Suprapubic skin (tissue), 4 donors: Measurements from ENCODE around the gene KRT12. TPM values are rescaled to one million over a fixed set of nuclear protein-coding genes. Genes with fewer than 3 reads are reported as not detected.

Experiments
- DNase-seq, 2 donors: peaks; one replicate each; pipeline ENCODE4 v3.0.0-alpha.2; 2019; ENCODE audit warnings: low spot score in 2 of 2
- H3K27ac ChIP-seq: fragments of 200-600 bp; sonication (generic); one replicate; pipeline ENCODE4 v1.5.1; 2019
- H3K27me3 ChIP-seq: fragments of 200-600 bp; sonication (generic); one replicate; pipeline ENCODE4 v1.5.1; 2019
- H3K36me3 ChIP-seq: fragments of 200-600 bp; sonication (generic); one replicate; pipeline ENCODE4 v1.5.1; 2019
- H3K4me1 ChIP-seq: fragments of 200-600 bp; sonication (generic); one replicate; pipeline ENCODE4 v1.5.1; 2019
- H3K4me3 ChIP-seq: fragments of 200-600 bp; sonication (generic); one replicate; pipeline ENCODE4 v1.5.1; 2019; ENCODE audit warnings: mild to moderate bottlenecking
- H3K9me3 ChIP-seq: fragments of 200-600 bp; sonication (generic); one replicate; pipeline ENCODE4 v1.5.1; 2019
- CTCF ChIP-seq, 2 donors: fragments of 200-600 bp in 1 of 2; fragments of 450-650 bp in 1 of 2; sonication (generic) in 1 of 2; IDR thresholded peaks; one replicate each; pipeline ENCODE4 v1.5.1; 2016 to 2019; ENCODE audit warnings: antibody characterized with exemption in 2 of 2, mild to moderate bottlenecking in 1 of 2, moderate library complexity in 1 of 2
- EP300 ChIP-seq: sonication (generic); formaldehyde crosslinking; IDR thresholded peaks from one replicate; pipeline ENCODE4 v1.6.1; 2017; ENCODE audit warnings: antibody characterized with exemption
- POLR2A ChIP-seq, 2 donors: fragments of 450-650 bp; IDR thresholded peaks; one replicate each; pipeline ENCODE4 v1.6.1; 2017; ENCODE audit warnings: antibody characterized with exemption in 2 of 2, mild to moderate bottlenecking in 2 of 2, moderate library complexity in 2 of 2
- POLR2AphosphoS5 ChIP-seq, 3 donors: sonication (generic); formaldehyde crosslinking; IDR thresholded peaks; one replicate each; pipeline ENCODE4 v1.6.1; 2017; ENCODE audit warnings: antibody characterized with exemption in 3 of 3
- WGBS: methylation state at CpG from one replicate; pipeline ENCODE4 v1.1.5; 2018; 5-methylcytosine and 5-hydroxymethylcytosine counted together
- total RNA-seq, 4 donors: library from RNA; depleted of rRNA; stranded (reverse); fragments of >200 nt; gene quantifications; one replicate each; pipeline ENCODE4 v1.1.0, GENCODE V29; 2016

KRT12 gene
- total RNA-seq, result not detected

GRCh38 chr17:40866838-40867237, at the start of gene KRT12:
TSS of gene KRT12 (minus strand) at chr17:40867223. CDS start at chr17:40867186, 37 bp downstream.
- no peaks in the 10 kb centered on the region for H3K36me3 ChIP-seq
- DNase-seq, result no peak
- H3K4me3 ChIP-seq, result no peak within 1 kb of the TSS
- H3K27ac ChIP-seq, result no peak within 1 kb of the TSS
- H3K27me3 ChIP-seq, result no peaks in the 10 kb centered on the region
- TF ChIP-seq CTCF (IDR thresholded peaks at IDR 0.05) (no peak), POLR2A (IDR thresholded peaks at IDR 0.05) (no peak), POLR2AphosphoS5 (IDR thresholded peaks at IDR 0.05) (no peak), EP300 (no peak)
- no peaks in the 10 kb centered on the region for H3K4me1 ChIP-seq
- no peaks in the 10 kb centered on the region for H3K9me3 ChIP-seq
- 96% methylated on average over 8 of the region's 8 CpGs for WGBS

GRCh38 chr17:40916366-40916765, 49.3 kb upstream of the KRT12 start:
- Histone ChIP-seq H3K4me3 (no peak overlapping the region), H3K4me1 (peaks cover 36% of the 10 kb centered on the region), H3K9me3 (no peaks in the 10 kb centered on the region), H3K27ac (no peak overlapping the region), H3K27me3 (no peaks in the 10 kb centered on the region), H3K36me3 (no peaks in the 10 kb centered on the region)
- TF ChIP-seq POLR2AphosphoS5 (IDR thresholded peaks at IDR 0.05) (no peak), EP300 (no peak), POLR2A (IDR thresholded peaks at IDR 0.05) (no peak), CTCF (IDR thresholded peaks at IDR 0.05) (no peak)
- no peak for DNase-seq
- 0% methylated on average over 1 of the region's 1 CpG for WGBS

- H3K27me3 ChIP-seq, result no peaks in the 10 kb centered on the region
- peaks cover 41% of the 10 kb centered on the region for H3K4me1 ChIP-seq
- no peak for TF ChIP-seq CTCF (IDR thresholded peaks at IDR 0.05)
- no peak for TF ChIP-seq POLR2A (IDR thresholded peaks at IDR 0.05)
- no peak for TF ChIP-seq EP300
- no peak for TF ChIP-seq POLR2AphosphoS5 (IDR thresholded peaks at IDR 0.05)
- 57% methylated on average over 2 of the region's 2 CpGs for WGBS
- DNase-seq, result no peak
- H3K36me3 ChIP-seq, result no peaks in the 10 kb centered on the region
- peak overlapping the region; percentile 49 for H3K27ac ChIP-seq
- H3K4me3 ChIP-seq, result no peak overlapping the region
- H3K9me3 ChIP-seq, result no peaks in the 10 kb centered on the region
Measured at GRCh38 chr17:40915721-40916256, 48.8 kb upstream of the KRT12 start.

GRCh38 chr17:40915199-40915661, 48.2 kb upstream of the KRT12 start:
- no peaks in the 10 kb centered on the region for H3K9me3 ChIP-seq
- H3K27me3 ChIP-seq, result no peaks in the 10 kb centered on the region
- no peak overlapping the region for H3K4me3 ChIP-seq
- H3K27ac ChIP-seq, result peak overlapping the region; percentile 49
- 27% methylated on average over 3 of the region's 3 CpGs for WGBS
- peaks cover 44% of the 10 kb centered on the region for H3K4me1 ChIP-seq
- no peak for TF ChIP-seq POLR2AphosphoS5 (IDR thresholded peaks at IDR 0.05)
- DNase-seq, result no peak
- no peaks in the 10 kb centered on the region for H3K36me3 ChIP-seq

GRCh38 chr17:40914075-40914855, 47.2 kb upstream of the KRT12 start:
- H3K9me3 ChIP-seq, result no peaks in the 10 kb centered on the region
- H3K36me3 ChIP-seq, result no peaks in the 10 kb centered on the region
- 56% methylated on average over 3 of the region's 3 CpGs for WGBS
- H3K27me3 ChIP-seq, result no peaks in the 10 kb centered on the region
- H3K4me3 ChIP-seq, result no peak overlapping the region
- no peak for DNase-seq
- peaks cover 53% of the 10 kb centered on the region for H3K4me1 ChIP-seq
- TF ChIP-seq POLR2AphosphoS5 (IDR thresholded peaks at IDR 0.05) (no peak), EP300 (no peak), CTCF (IDR thresholded peaks at IDR 0.05) (no peak), POLR2A (IDR thresholded peaks at IDR 0.05) (no peak)
- no peak overlapping the region for H3K27ac ChIP-seq
